HG03066 (cell line): ENCODE data around the gene TTC7B.

ENCODE experiments used
- ATAC-seq: cut with Tn5 transposase; IDR thresholded peaks from one replicate; pipeline ENCODE4 v1.9.1; 2021; ENCODE audit warnings: low read depth; ENCODE audit not compliant: unreplicated experiment

The TTC7B gene

GRCh38 chr14:90610346-90611040, 205.7 kb downstream of the TTC7B start:
- no peak for ATAC-seq

GRCh38 chr14:90609376-90609775, 206.9 kb downstream of the TTC7B start:
- ATAC-seq: no peak

GRCh38 chr14:90608929-90609341, 207.3 kb downstream of the TTC7B start:
- peak; percentile 66 for ATAC-seq

GRCh38 chr14:90608281-90608680, 207.9 kb downstream of the TTC7B start:
- no peak for ATAC-seq

- ATAC-seq: no peak
Observed at GRCh38 chr14:90607141-90607540, 209.1 kb downstream of the TTC7B start.

GRCh38 chr14:90606434-90606833, 209.8 kb downstream of the TTC7B start:
- no peak for ATAC-seq

- no peak for ATAC-seq
Observed at GRCh38 chr14:90605430-90605829, 210.8 kb downstream of the TTC7B start.

GRCh38 chr14:90604356-90604755, 211.9 kb downstream of the TTC7B start:
- no peak for ATAC-seq

GRCh38 chr14:90603841-90604240, 212.4 kb downstream of the TTC7B start:
- ATAC-seq: no peak

- ATAC-seq: no peak
Observed at GRCh38 chr14:90603336-90603735, 212.9 kb downstream of the TTC7B start.

- ATAC-seq: no peak
Observed at GRCh38 chr14:90602088-90602687, 214.0 kb downstream of the TTC7B start.

- ATAC-seq: no peak
Observed at GRCh38 chr14:90601563-90601962, 214.7 kb downstream of the TTC7B start.

- no peak for ATAC-seq
Observed at GRCh38 chr14:90600619-90601018, 215.6 kb downstream of the TTC7B start.

- ATAC-seq: no peak
Observed at GRCh38 chr14:90599748-90600507, 216.3 kb downstream of the TTC7B start.

GRCh38 chr14:90599339-90599738, 216.9 kb downstream of the TTC7B start:
- no peak for ATAC-seq

- no peak for ATAC-seq
Observed at GRCh38 chr14:90597961-90598360, 218.3 kb downstream of the TTC7B start.

GRCh38 chr14:90596733-90597132, 219.5 kb downstream of the TTC7B start:
- ATAC-seq: no peak

- no peak for ATAC-seq
Observed at GRCh38 chr14:90593254-90594040, 222.8 kb downstream of the TTC7B start.

GRCh38 chr14:90592655-90593054, 223.6 kb downstream of the TTC7B start:
- ATAC-seq: no peak

- no peak for ATAC-seq
Observed at GRCh38 chr14:90587918-90588317, 228.3 kb downstream of the TTC7B start.
